HG03039 (cell line): ENCODE measurements around the gene HSPB6.

Experiments
- ATAC-seq: cut with Tn5 transposase; IDR thresholded peaks from one replicate; pipeline ENCODE4 v1.9.1; 2021; ENCODE audit warnings: mild to moderate bottlenecking, moderate library complexity; ENCODE audit not compliant: unreplicated experiment

HSPB6 gene

DNA sequence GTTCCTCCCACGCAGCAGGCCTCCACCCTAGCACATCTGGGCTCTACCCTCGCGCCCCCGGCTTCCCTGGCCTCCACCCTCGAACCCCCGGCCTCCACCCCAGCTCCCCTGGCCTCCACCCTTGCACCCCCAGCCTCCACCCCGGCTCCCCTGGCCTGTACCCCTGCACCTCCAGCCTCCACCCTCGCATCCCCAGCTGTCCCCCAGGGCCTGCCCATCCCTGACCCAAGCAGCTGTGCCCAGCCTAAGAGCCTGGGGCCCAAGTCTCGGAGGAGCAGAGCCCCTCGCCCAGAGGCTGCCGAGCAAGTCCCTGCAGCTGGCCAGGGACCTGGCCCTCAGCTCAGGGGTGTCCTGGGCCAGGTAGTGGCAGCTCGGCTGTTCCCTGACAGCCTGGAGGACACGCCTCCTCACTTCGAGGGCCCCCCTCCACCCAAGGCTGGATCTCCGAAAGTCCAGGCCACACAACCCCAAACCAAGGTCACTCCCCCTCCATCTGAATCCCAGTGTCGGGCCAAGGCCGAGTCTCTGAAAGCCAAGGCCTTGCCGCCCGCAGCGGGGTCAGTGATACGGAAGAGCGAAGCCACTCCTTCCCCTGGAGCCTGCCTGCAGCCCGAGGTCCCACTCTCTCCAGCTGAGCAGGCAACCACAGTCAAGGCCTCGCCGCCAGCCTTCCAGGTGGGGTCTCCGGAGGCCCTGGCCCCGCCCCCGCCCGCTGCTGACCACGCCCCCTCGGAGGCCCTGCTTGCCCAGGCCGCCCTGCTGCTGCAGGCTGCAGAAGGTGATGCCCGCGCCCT, 10.7 kb upstream of the HSPB6 start:
- ATAC-seq: no peak

DNA sequence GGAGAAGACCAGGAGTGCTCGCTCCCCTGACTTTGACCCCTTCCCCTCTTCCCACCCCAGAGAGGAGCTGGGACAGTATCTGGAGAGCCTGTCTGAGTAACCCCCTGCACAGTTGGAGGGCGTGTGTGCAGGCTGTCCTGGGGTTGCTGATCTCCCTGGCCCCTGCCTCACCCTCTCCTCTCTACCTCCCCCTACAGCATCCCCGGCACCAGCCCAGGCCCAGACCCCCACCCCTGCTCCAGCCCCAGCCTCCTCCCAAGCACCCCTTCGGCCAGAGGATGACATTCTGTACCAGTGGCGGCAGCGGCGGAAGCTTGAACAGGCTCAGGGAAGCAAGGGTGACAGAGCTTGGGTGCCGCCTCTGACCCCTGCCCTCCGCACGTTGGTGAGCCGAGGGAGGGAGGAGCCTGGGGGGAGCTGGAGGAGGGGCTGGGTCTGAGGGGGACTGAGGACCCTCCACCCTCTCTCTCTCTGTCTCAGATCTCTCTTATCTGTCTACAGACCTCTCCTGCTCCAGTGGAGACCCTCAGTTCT, 9.8 kb upstream of the HSPB6 start:
- ATAC-seq: no peak

DNA sequence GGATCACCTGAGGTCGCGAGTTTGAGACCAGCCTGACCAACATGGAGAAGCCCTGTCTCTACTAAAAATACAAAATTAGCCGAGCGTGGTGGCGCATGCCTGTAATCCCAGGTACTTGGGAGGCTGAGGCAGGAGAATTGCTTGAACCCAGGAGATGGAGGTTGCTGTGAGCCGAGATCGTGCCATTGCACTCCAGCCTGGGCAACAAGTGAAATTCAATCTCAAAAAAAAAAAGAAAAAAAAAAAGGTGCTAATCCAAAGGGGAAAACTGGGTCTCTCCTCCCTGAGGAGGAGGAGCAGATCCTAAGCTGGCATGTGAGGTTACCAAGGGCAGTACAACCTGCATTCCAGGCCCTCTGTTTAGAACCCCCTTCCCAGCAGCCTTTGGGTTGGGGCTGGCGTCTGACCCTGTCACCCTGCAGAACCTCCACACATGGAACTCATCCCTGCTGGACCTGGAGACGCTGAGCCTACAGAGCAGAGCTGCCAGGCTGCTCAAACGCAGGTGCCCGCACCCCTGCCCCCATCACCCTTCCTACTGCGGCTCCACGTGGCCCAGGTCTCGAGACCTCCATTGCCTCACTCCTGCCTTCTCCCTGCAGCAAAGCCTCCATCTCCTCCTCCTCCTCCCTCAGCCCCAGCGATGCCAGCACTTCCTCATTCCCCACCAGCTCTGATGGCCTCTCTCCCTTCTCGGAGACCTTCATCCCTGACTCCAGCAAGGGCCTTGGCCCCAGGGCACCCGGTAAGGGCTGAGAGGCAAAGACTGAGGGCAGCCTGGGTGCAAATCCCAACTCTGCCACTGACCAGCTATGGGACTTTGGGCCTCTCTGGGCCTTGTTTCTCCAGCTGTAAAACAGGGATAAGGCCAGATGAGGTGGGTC, 7.8 kb upstream of the HSPB6 start:
- ATAC-seq: no peak

DNA sequence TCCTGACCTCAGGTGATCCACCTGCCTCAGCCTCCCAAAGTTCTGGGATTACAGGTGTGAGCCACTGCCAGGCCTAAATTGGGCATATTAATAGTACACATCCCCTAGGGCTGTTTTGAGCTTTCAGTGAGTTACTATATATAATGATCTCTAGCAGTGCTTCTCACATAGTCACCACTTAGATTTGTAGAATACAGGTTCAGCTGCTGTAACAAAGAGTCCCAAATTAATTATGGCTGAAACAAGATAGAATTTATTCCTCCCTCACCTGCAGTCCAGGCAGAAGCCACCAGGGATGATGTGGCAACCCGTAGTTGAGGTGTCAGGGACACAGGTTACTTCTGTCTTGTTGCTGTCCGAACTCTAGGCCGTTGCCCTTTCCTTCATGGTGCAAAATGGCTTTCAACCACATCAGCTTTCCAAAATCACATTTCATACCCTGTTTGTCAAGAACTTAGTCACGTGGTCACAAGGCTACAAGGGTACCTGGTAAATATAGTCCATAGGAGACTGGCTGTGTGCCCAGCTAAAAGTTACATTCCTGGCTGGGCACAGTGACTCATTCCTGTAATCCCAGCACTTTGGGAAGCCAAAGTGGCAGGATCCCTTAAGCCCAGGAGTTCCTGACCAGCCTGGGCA, 4.0 kb upstream of the HSPB6 start:
- ATAC-seq: no peak

DNA sequence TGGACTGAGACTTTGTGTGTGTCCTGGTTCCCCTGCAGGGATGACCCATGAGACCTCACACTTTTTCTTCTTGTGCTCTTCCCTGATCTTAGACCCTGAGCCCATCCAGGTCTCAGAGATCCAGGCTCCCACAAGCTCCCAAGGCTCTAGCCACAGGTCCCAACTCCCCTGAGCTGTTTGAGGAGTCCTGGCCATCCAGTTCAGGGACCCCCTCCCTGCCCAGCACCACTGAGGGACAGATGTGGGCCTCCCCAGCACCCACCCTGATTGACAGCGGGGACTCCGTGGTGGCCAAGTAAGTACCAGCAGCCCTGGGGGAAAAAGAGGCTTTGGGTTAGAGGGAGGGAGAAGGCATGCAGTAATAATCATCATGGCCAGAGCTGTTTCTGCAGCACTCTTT, 2.9 kb upstream of the HSPB6 start:
- ATAC-seq: no peak

DNA sequence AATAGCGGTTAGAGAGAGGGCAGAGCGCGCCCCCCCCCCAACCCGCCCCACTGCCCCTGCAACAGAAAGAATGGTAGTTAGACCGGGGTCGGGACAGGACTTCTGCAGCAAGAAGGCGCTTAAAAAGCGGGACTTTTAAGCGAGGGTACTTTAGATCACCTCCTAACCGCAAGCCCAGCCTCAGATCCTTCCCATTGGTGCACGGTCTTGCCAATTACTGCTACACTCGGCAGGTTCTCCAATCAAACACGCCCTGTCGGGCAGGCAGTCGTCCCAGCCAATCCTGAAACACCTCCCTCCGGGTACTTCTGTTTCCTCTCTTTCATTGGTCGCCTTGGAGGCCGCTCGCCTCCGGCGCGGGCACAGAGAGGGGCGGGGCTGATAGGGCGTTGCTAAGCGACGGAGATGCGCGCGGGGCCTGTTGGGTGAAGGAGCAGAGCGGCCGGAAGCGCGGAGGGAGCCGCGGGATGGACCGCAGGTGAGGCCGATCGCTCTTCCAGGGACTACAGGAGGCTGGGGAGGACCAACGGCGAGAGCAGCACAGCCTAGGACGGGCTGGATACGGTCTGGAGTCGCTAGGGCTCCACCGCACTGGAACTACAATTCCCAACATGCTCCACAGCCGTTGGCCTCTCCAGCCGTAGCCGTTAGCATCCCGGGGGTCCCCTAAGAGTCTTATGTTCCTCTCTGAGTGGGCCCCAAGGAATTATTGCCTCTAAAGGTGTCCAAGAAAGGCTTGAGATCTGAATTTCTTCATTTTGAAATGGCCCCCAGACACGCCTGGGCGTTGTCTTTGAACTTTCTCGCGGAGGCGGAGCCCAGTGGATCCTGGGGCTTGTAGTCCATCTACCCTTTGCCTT, 1.1 kb upstream of the HSPB6 start, which contains the start of gene PROSER3:
PROSER3 (plus strand) TSS at position 428 of the 860 bp plus-strand sequence; CDS start at position 468, 40 bp downstream.
- peak; percentile 89 for ATAC-seq

DNA sequence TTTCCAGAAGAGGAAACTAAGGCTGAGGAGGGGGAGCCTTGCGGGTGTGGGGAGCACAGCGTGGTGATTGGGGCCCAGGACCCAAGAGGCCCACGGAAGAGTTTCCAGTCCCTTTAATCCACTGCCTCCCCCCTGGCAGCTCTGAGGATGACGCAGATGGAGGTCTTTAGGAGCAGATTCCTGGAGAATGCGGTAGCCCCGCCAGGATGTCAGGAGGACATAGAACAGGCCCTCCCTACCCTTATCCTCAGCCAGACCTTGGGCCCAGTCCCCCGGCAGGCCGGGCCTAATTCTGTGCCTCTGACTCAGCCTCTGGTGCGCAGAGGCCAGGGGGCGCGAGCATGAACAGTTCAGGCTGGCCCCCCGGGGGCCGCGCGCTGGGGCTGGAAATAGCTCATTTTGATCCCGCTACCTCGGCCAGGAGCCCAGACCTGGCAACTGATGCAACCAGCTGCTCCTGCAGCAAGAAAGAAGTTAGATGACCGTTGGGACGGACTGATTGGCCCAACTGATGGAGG, 461 bp upstream of the HSPB6 start:
- ATAC-seq: no peak

DNA sequence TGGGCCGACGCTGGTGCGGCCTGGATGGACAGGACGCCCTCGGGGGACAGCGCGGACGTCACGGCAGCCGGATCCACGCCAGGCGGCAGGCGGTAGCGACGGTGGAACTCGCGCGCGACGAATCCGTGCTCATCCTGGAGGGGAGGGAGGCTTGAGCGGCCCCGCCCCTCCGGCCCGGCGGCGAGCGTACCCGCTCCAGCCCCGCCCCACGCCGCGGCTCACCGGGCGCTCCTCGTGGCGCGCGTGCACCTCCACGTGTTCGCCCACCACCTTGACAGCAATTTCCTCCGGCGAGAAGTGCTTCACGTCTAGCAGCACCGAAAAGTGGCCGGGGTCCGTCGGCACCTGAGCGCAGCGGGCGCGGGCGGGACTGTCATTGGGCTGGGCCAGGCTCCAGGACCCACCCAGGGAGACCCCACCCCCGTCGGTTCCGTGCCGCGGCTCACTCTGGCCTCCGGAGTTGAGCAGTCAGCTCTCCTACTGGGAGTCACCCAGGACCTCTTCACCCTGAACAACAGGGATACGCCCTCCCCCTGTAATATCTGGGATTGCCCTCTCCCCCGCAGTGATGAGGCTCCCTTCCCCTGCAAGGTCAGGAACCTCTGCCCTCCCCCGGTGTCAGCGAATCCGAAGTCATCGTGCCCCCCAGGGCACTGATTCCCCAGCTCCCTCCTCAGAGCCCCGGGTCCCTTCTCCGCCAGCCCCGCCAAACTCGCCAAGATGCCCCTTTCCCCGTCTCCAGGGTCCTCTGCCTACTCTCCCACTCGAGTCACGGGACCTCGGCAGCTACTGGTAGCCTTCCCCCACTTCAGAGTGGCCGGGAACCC, 1.1 kb downstream of the HSPB6 start:
- ATAC-seq: no peak

DNA sequence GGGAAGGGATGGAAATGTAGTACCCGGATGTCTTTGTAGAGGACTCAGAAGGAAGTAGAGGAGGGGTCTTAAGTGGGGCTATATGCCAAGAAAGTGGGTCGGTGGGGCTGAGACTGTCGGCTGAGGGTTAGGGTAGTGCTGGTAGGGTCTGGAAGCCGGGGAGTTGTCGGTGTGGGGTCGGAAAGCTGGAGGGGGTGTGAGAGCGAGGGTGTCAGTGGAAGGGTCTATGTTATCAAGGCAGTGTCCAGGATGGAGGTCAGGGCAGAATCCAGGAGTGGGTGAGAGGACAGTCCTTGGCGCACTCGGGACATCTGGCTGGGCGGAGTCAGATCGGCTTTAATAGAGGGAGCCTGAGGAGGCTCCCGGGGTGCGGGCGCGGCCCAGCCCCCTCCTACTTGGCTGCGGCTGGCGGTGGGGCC, 1.7 kb downstream of the HSPB6 start:
- ATAC-seq: no peak

DNA sequence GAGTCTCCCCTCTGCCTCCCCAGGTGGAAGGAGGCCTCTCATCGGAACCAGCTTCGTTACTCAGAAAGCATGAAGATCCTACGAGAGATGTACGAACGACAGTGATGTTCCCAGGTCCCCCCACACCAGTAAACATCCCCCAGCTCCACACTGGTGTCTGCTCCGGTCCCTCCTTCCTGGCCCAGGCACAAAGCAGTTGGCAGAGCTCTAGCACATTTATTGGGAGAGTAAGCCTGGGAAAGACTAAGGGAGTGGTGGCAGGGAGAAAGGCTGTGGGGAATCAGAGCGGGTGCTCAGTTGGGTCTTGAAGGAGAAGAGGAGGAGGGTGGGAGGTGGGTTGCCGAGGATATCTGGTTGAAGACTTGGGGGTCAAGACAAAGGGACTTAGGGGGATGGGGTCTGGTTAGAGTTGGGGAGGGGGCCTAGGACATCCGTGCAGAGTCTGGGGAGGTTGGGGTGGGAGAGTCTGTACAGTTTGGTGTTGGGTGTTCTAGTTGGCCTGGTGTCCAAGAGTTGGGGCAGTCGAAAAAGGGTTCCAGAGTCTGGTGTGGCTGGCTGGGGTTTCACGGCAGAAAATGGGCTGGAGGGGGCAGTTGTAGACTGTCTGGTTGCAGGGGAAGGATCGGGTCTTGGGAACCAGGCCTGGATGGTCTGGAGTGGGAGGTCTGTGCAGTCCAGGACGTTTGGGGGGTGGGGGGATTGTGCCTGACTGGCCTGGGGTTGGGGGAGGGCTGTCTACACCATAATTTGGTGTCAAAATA, 2.3 kb downstream of the HSPB6 start:
- no peak for ATAC-seq

DNA sequence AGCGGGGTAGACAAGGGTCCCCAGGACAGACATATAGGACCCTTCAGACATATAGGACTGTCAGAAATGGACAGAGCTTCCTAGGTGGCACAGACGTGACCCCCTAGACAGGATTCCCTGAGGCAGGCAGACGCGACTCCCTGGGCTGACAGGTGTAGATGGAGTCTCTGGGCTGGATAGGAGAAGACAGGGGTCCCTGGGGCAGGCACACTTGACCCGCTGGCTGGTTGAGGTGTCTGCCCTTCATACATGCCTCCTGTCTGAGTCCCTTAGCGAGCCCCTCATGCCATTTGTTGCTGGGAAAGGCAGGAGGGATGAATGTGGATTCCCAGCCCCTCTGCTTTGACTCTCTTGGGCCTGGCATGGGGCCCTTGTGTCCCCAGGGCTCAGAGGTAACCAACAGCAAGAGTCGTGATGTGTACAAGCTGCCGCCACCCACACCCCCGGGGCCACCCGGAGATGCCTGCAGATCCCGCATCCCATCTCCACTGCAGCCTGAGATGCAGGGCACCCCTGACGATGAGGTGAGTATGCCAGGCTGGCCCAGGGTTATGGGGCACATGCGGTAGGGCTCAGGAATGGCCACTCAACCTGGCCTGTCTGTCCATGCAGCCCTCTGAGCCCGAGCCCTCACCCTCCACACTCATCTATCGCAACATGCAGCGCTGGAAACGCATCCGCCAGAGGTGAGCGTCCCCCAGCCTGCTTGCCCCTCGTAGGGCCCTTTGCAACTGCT, 3.0 kb downstream of the HSPB6 start:
- ATAC-seq: no peak

DNA sequence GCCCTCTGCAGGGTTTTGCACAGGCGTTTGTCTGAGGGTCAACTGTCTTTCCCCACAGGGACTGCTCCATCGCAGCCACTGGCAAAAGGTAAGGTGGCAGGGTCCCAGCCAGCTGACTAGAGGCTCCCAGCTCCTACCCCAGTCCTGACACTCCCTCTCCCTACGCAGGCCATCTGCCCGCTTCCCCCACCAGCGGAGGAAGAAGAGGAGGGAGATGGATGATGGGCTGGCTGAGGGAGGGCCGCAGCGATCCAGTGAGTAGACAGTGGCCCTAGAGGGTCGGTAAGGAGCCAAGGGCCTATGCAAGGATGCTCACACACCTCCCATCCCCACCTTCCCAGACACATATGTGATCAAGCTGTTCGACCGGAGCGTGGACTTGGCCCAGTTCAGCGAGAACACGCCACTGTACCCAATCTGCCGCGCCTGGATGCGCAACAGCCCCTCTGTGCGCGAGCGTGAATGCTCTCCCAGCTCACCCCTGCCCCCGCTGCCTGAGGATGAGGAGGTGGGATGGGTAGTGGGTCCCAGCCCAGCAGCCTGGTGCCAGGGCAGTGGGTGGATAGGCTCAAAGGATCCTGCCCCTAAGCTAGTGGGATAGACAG, 4.0 kb downstream of the HSPB6 start:
- ATAC-seq: no peak

DNA sequence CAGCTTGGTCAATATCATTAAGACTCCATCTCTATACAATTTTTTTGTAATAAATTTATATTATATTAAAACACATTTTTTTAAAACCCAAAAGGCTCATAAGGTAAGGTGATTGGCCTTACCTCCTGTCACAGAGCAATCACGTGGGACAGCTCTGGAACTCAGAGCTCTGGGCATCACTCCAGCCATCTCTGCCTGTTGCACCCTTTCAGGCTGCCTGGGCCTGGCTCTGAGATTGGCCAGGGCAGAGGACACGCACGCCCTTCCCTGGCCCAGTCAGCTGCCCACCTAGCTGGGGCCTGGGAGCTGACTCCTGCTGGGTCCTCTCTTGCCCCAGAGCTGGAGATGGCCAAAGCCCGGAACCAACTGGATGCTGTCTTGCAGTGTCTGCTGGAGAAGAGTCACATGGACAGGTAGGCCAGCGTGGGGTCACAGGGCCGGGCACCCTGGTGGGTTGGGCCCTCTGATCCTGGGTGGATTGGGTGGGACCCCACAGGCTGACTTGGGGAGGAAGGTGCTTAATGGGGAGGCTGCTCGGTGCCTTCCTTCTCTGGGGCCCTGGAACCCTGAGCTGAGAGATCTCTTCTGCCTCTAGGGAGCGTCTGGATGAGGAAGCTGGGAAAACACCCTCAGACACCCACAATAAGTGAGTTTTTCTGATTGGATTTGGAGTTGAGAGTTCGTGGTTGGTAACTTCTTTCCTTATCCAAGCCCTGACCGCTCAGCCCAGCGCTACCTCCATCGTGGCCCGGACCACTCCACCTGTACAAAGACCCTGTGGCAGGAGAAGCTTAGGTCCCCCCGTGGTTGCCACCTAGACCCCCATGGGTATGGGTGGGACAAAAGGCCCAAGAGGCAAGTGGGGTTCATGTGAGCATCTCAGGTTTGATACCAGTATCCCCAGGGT, 4.7 kb downstream of the HSPB6 start:
- no peak for ATAC-seq

DNA sequence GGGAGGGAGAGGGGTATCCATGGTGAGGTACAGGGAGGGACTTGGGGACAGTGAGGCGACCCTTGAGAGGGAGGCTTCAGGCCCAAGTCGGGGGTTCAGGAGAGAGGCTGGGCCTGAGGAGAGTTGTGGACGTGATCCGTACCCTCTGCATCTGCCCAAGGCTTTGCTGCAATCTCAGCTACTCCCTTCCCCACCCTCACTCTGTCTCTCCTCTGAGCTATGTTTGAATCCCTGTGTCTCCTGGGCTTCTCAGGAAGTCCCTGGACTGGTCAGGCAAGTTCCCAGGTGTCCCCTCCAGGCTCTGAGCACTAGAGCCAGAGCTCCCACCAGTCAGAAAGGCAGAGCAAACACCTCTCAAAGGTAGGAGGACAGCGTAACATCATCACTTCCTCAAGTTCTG, 6.7 kb downstream of the HSPB6 start:
- ATAC-seq: no peak

DNA sequence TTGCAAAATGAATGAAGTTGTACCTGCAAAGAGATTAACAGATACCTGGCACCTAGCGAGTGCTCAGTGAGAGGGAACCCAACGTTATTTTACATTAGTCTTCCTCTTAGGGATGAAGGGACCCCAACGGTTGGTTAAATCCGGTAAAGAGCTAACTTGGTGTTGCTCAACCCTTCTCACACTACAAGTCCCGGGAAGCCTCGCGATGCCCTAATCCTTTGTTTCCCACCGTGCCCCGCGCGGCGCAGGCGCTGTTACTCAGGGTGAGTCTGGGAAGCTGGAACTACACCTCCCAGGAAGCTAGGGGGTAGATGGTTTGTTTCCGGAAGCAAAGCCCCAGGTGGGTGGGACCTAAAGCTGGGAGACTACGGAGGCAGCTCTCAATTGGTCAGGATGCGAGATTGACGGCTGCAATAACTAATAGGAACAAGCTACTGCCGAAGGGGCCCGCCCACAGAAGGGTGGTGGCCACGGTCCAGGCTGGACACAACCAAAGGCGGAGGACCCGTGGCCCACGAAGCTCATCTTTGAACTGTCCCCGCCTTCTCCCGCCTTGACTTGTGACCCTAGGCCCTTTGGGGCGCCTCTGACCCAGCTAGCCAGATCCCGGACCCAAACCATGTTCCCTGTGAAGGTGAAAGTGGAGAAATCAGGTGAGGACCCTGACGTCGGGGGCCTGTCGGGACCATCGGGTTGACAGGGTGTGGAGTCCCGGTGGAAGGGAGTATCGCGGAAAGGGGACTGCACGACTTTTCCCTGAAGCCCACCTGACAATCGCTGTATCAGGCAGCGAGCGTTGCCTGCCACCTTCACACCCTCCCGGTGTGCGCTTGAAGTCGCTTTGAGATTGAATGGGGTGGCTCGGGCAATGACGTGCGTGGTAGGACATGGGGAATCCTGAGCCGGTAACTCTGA, 8.5 kb downstream of the HSPB6 start, which contains the start of gene LIN37:
LIN37 (plus strand) TSS at position 471 of the 915 bp plus-strand sequence; CDS start at position 620, 149 bp downstream.
- peak; percentile 60 for ATAC-seq
